Jurkat, Clone E6-1 (cell line): ENCODE data around the gene BEND5.

Experiments
- DNase-seq: peaks from one replicate; pipeline ENCODE4 v3.0.0-alpha.2; 2011; ENCODE audit warnings: low read depth, low spot score
- H3K4me3 ChIP-seq: 2 replicates; pipeline ENCODE4 v1.5.1; 2011; ENCODE audit warnings: mild to moderate bottlenecking, low read length, control low read depth, moderate library complexity

Gene BEND5

GRCh38 chr1:48730164-48730910, 46.4 kb downstream of the BEND5 start:
- no peak overlapping the region for H3K4me3 ChIP-seq
- no peak for DNase-seq

DNA sequence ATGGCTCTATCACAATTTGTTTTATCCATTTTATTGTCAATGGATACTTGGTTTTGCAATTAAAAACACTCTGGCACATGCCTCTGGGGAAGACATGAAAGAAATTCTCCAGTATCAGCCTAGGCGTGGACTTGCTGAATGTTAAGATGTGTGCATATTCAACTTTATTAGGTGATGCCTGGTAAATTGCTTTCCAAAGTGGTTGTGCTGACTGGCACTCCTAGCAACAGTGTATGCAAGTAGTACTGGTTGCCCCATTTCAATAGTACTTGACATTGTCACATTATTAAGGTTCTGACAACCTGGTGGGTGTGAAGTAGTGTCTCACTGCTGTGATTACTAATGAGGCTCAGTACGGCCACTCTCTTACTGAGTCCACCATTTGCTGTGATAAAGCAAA, 48.1 kb downstream of the BEND5 start:
- DNase-seq = no peak
- no peak overlapping the region for H3K4me3 ChIP-seq

DNA sequence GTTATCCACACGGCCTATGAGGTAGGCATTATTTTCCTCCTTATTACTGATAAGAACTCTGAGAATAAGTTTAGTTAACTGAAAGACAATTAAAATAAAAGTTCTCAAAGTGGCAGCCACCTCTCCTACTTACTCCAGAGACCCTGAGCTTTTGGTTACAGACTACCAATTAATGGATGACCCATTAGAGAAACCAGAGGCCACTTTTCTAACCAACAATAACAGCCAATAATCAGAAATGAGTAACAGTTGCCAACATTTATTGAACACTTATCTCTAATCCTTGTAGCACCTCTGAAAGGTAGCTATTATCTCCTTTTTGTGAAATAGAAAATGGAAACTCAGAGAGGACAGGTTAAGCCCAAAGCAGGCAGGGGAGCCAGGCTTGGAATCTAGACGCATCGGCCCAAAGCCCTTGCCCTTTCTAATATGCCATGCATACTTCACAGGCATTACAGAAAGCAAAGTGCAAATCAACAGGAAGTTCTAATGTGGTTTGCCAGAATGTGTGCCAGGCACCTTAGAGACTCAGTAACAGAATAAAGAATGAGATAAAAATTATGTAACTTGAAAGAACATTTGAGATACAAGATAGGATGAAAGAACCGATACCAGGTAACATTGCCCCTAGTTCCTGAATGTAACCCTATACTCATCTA, 50.0 kb downstream of the BEND5 start:
- DNase-seq = no peak
- no peak overlapping the region for H3K4me3 ChIP-seq

GRCh38 chr1:48726139-48726538, 50.6 kb downstream of the BEND5 start:
- no peak overlapping the region for H3K4me3 ChIP-seq
- no peak for DNase-seq

DNA sequence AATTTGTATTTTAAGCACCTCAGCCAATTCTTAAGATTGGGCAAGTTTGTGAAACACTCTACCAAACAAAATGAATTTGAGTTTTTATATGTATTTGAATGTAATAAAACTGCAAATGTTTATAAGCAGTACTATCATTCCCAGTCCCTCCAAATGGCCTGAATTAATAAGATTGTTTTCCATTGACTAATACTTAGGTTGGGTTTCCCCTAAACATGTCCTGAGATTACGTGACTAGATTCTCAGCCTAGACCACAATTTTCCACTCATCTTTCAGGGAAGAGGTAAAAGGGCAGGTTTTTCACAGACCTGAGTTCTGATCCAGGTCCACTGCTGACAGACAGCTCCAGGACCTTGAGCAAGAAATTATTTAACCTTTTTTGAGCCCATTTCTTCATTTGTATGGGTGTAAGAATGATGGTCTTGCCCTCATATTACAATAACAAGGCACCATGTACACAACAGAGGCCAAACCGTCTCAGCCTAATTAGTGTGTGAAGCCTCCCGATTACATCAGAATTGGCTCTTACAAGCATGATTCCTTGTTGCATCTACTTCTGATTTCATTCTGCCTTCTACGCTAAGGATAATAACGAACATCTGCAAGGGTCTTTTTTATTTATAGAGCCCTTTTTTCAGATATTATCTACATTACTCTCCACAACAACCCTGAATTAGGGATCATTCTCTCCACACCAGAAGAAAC, 51.2 kb downstream of the BEND5 start:
- no peak for DNase-seq
- no peak overlapping the region for H3K4me3 ChIP-seq

- H3K4me3 ChIP-seq = no peak overlapping the region
- DNase-seq = no peak
Measured at GRCh38 chr1:48720929-48721328, 55.8 kb downstream of the BEND5 start.

GRCh38 chr1:48718705-48719104, 58.0 kb downstream of the BEND5 start:
- no peak overlapping the region for H3K4me3 ChIP-seq
- DNase-seq = no peak

- DNase-seq = no peak
- H3K4me3 ChIP-seq = no peak overlapping the region
Measured at GRCh38 chr1:48718116-48718630, 58.5 kb downstream of the BEND5 start.

GRCh38 chr1:48717082-48717481, 59.6 kb downstream of the BEND5 start:
- no peak for DNase-seq
- no peak overlapping the region for H3K4me3 ChIP-seq

- H3K4me3 ChIP-seq = no peak overlapping the region
- no peak for DNase-seq
Measured at GRCh38 chr1:48715921-48716320, 60.8 kb downstream of the BEND5 start.

DNA sequence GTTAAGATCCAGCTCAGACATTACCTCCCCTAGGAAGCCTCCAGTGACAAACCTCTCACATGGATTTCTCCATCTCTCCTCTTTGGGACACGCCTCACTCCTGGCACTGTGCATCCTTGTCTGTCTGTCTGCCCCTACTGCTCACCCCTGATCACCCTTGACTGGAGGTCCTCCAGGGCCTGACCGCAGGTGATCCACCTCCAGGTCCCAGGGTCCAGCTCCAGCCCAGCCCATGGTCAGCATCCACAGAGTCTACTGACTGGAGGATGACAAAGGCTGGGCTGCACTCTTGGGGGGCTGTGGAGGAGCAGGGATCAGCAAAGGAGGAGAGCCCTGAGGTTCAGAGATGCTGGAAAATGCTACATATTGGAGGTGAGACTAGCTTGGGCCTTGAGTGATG, 65.8 kb downstream of the BEND5 start:
- no peak overlapping the region for H3K4me3 ChIP-seq
- no peak for DNase-seq

DNA sequence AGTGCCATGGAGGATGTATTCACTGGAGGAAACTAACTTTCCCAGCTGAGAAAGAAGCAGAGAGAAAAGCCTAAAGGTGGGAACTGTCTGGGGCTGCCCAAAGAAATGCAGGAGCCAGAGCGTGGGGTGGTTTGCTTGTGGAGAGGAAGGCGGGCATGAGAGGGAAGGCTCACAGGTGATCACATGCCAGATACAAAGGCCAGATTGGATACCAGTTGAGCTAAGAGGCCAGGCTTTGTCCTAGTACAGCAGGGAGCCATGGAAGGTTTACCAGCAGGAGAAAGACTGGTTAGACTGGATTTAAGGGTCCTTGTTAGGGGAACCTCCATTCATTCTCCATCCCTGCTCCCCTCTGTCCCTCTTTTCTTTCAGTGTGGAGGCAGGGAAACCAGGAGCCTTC, 66.4 kb downstream of the BEND5 start:
- H3K4me3 ChIP-seq = no peak overlapping the region
- no peak for DNase-seq

GRCh38 chr1:48704736-48705135, 72.0 kb downstream of the BEND5 start:
- no peak for DNase-seq

GRCh38 chr1:48701445-48701844, 75.2 kb downstream of the BEND5 start:
- no peak overlapping the region for H3K4me3 ChIP-seq

More at GRCh38 chr1:48704736-48705135, 72.0 kb downstream of the BEND5 start:
- no peak overlapping the region for H3K4me3 ChIP-seq

DNA sequence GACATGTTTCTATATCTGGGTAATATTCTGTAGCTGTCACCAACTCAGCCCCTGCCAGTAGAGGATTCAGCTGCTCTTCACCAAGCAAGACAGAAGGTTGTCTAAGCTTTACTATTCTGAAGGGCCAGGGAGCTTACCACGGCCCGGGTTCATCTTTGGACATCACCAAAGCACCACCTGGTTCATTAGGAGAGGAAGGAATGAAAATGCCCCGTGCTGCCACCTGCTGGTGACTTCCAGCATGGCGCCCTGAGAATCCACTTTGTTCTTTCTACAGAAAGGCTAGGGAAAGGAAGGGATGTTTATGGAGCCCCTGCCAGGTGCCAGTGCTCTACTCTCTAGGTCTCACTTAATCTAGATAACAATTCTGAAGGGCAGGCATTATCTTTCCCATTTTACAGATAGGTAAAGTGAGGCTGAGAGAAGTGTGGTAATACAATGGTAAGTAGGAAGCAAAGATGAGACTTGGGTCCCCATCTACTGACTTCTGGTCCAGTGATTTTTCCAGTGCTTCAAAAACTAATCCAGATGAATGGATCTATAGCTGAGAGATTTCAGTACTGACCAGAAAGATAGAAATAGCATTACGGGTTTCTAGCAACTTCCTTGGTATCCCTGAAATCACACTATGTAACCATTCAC, 79.5 kb downstream of the BEND5 start:
- H3K4me3 ChIP-seq = no peak overlapping the region
- DNase-seq = peak; percentile 10

More at GRCh38 chr1:48701445-48701844, 75.2 kb downstream of the BEND5 start:
- no peak for DNase-seq

DNA sequence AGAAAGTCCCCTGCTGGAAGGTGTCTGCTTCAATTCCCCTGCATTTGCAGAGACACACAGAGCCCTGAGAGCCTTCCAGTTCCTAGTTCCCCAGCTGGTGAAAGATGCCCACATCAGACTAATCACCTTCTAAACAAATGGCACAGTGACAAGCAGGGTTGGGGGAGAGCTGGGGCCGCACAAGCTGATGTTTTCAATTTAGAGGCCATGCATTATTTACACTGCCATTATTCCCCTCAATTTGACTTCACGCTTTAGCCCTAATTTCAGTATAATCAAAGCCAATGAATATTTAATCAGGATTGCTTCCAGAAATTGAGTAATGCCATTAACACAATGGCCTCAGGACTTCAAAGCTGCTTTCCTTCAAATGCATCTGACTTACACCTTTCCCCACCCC, 81.5 kb downstream of the BEND5 start:
- no peak for DNase-seq

DNA sequence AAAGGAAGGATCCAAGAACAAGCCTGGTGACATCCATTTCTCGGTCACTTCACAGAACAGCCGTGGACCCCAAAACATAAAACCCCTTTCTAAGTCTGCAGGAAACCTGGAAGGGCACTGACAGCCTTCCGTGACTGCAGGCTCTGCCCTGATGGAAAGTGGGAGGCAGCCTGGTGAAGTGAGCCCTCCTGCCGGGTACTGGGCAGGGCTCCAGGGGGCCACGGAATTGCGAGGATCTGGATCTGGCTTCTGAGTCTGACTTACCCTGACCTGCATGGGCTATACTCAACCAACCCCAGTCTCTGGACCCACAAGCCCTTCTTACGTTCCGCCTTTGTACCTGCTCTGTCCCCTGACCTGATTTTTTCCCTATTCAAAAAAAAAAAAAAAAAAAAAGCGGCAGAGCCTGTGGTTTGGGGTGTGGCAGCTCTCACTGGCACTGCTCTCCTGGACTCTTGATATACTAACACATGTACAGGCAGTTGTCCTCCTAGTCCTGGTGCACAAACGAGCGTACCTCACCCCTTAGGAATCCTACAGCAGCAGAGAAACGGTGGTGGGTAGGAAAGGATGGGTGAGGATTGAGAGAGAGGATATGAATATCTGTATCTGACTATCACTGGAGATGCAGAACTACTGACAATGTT, 82.9 kb downstream of the BEND5 start:
- no peak overlapping the region for H3K4me3 ChIP-seq
- DNase-seq = no peak

More for the DNA sequence above, 81.5 kb downstream of the BEND5 start:
- H3K4me3 ChIP-seq = no peak overlapping the region

GRCh38 chr1:48693180-48693579, 83.5 kb downstream of the BEND5 start:
- H3K4me3 ChIP-seq = no peak overlapping the region
- no peak for DNase-seq

DNA sequence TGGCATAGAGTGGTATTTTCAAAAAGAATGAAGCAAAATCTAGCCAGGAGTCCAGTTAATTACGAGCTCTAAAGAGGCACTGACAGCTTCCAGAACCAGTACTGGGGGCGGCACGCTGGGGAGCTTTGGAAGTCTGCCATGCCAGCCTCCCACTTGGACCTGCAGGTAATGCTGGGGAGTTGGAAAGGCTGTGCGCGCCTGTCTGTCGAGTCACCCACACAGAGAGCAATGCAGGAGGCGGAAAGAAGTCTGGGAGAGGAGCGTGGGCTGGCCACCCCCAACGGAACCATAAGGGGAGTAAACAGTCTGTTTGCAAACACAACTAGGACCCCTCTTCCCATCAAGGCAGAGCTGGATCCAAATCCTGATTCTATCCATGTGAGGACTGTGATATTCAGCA, 84.5 kb downstream of the BEND5 start:
- no peak overlapping the region for H3K4me3 ChIP-seq
- DNase-seq = no peak
